ENCODE results near the gene TMEM233. TPM values are rescaled to one million over a fixed set of nuclear protein-coding genes. Genes with fewer than 3 reads are reported as not detected.

The TMEM233 gene
- total RNA-seq, 4 donors from 2014 or later, result 0.31 to 0.57 TPM; not detected in 2

DNA sequence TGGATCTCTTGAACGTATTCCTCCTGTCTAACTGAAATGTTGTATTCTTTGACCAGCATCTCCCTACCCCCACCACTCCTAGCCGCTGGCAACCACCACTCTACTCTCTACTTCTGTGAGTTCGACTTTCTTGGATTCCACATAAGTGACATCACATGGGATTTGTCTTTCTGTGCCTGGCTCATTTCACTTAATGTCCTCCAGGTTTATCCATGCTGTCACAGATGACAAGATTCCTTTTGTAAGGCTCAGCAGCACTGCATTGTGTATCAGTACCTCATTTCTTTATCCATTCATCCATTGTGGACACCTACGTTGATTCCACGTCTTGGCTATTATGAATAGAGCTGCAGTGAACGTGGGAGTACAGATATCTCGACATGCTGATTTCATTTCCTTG is 84.9 kb downstream of the TMEM233 start:
- no peak overlapping the region for H3K4me3 ChIP-seq
- peaks cover 0 to 4% (median 0%) of the 10 kb centered on the region in 3 donors for H3K4me1 ChIP-seq
- WGBS, 2 donors (ENCODE audit: low coverage in 1 of 2), result 33 to 60% methylated on average over 7 of the region's 7 CpGs
- no peaks in the 10 kb centered on the region for H3K27me3 ChIP-seq
- no peak overlapping the region for H3K27ac ChIP-seq
- no peak for ATAC-seq
- no peaks in the 10 kb centered on the region for H3K9me3 ChIP-seq
- peaks cover 7 to 91% of the 10 kb centered on the region in 2 donors for H3K36me3 ChIP-seq
- TF ChIP-seq POLR2AphosphoS5 (IDR thresholded peaks at IDR 0.05) (no peak), EP300 (IDR thresholded peaks at IDR 0.05) (no peak), POLR2A (IDR thresholded peaks at IDR 0.05) (no peak)
- TF ChIP-seq, protein P1, sequence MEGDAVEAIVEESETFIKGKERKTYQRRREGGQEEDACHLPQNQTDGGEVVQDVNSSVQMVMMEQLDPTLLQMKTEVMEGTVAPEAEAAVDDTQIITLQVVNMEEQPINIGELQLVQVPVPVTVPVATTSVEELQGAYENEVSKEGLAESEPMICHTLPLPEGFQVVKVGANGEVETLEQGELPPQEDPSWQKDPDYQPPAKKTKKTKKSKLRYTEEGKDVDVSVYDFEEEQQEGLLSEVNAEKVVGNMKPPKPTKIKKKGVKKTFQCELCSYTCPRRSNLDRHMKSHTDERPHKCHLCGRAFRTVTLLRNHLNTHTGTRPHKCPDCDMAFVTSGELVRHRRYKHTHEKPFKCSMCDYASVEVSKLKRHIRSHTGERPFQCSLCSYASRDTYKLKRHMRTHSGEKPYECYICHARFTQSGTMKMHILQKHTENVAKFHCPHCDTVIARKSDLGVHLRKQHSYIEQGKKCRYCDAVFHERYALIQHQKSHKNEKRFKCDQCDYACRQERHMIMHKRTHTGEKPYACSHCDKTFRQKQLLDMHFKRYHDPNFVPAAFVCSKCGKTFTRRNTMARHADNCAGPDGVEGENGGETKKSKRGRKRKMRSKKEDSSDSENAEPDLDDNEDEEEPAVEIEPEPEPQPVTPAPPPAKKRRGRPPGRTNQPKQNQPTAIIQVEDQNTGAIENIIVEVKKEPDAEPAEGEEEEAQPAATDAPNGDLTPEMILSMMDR (IDR thresholded peaks at IDR 0.05), result no peak

DNA sequence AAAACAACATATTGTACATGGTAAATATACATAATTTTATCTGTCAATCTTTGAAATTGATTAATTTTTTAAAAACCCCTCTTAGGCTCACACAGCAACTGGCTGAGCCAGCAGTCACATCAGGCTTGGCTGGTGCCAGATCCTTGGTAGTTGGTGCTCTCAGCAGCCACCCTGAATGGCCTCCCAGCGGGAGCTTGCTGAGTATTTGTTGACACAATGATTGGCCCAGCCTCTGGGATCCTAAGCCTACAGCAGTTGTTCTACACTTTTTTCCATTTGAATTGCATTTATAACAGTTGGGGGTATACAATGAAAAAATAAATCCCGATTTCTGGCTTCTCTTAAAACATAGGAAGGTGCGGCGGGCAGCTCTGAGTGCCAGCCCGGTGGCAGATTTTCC is 85.5 kb downstream of the TMEM233 start:
- no peak for ATAC-seq
- no peaks in the 10 kb centered on the region for H3K27me3 ChIP-seq
- no peak overlapping the region for H3K4me3 ChIP-seq
- WGBS, 2 donors (ENCODE audit: low coverage in 1 of 2), result 84 to 96% methylated on average over 5 of the region's 5 CpGs
- H3K27ac ChIP-seq, result no peak overlapping the region
- no peaks in the 10 kb centered on the region for H3K9me3 ChIP-seq
- H3K4me1 ChIP-seq, result peaks cover 0 to 4% (median 0%) of the 10 kb centered on the region in 3 donors
- H3K36me3 ChIP-seq, result peaks cover 7 to 85% of the 10 kb centered on the region in 2 donors
- TF ChIP-seq, protein P1 (IDR thresholded peaks at IDR 0.05), result no peak
- TF ChIP-seq POLR2AphosphoS5 (IDR thresholded peaks at IDR 0.05) (no peak), EP300 (IDR thresholded peaks at IDR 0.05) (no peak), POLR2A (IDR thresholded peaks at IDR 0.05) (no peak)

DNA sequence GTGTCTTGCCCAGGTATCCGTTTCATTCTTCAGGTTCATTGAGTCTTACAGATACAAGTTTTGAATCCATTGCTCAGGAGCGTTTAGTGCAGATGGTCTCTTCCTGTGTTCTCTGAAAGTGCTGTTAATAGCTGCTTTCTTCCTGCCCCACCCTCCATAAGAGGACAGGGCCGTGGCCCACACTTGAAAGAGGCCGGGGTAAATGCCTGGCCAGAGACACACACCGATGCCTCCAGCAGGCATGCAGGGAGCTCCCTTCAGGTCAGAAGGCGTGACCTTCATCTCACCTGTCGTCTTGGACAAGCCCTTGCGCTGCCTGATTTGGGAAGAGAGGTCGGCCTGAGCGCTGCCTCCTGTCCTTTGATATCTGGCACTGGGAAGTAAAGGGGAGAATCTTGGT is 85.9 kb downstream of the TMEM233 start:
- WGBS, 2 donors (ENCODE audit: low coverage in 1 of 2), result 87 to 94% methylated on average over 2 to 5 of the region's 10 CpGs
- no peak for ATAC-seq
- H3K4me3 ChIP-seq, result no peak overlapping the region
- no peaks in the 10 kb centered on the region for H3K27me3 ChIP-seq
- no peak overlapping the region for H3K27ac ChIP-seq
- H3K36me3 ChIP-seq, result peaks cover 7 to 81% of the 10 kb centered on the region in 2 donors
- peaks cover 0 to under 1% (median 0%) of the 10 kb centered on the region in 3 donors for H3K4me1 ChIP-seq
- H3K9me3 ChIP-seq, result no peaks in the 10 kb centered on the region
- TF ChIP-seq POLR2A (IDR thresholded peaks at IDR 0.05) (no peak), EP300 (IDR thresholded peaks at IDR 0.05) (no peak), POLR2AphosphoS5 (IDR thresholded peaks at IDR 0.05) (no peak)
- TF ChIP-seq, protein P1 (IDR thresholded peaks at IDR 0.05), result no peak

- no peaks in the 10 kb centered on the region for H3K9me3 ChIP-seq
- WGBS, 2 donors (ENCODE audit: low coverage in 1 of 2), result 96 to 100% methylated on average over 4 to 7 of the region's 8 CpGs
- H3K4me3 ChIP-seq, result no peak overlapping the region
- H3K36me3 ChIP-seq, result peaks cover 7 to 65% of the 10 kb centered on the region in 2 donors
- no peak overlapping the region for H3K27ac ChIP-seq
- no peaks in the 10 kb centered on the region for H3K4me1 ChIP-seq
- H3K27me3 ChIP-seq, result no peaks in the 10 kb centered on the region
- no peak for ATAC-seq
- TF ChIP-seq POLR2AphosphoS5 (IDR thresholded peaks at IDR 0.05) (no peak), EP300 (IDR thresholded peaks at IDR 0.05) (no peak), POLR2A (IDR thresholded peaks at IDR 0.05) (no peak)
- TF ChIP-seq, protein P1 (IDR thresholded peaks at IDR 0.05), result no peak
Measured at GRCh38 chr12:119681111-119681510, 87.5 kb downstream of the TMEM233 start.
